Measurements from ENCODE around the gene HELZ.

DNA sequence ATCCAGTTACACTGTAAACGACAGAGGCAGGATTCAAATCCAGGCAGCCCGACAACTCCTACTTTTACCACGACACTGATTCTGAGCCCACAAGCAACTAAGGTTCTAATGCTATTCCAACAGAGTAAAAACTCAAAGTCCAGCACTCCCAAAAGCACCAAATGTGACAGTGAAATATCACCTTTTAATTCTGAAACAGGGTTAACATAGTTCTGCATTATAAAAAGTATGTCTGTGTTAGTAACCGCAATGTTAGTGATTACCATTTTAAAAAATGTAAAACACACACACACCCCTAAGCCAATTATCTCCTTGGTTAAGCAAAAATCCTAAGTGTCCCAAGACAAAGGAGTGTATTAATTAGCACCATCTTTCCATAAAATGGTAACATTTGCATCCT, 19.7 kb downstream of the HELZ start:
- TF ChIP-seq, protein P1, sequence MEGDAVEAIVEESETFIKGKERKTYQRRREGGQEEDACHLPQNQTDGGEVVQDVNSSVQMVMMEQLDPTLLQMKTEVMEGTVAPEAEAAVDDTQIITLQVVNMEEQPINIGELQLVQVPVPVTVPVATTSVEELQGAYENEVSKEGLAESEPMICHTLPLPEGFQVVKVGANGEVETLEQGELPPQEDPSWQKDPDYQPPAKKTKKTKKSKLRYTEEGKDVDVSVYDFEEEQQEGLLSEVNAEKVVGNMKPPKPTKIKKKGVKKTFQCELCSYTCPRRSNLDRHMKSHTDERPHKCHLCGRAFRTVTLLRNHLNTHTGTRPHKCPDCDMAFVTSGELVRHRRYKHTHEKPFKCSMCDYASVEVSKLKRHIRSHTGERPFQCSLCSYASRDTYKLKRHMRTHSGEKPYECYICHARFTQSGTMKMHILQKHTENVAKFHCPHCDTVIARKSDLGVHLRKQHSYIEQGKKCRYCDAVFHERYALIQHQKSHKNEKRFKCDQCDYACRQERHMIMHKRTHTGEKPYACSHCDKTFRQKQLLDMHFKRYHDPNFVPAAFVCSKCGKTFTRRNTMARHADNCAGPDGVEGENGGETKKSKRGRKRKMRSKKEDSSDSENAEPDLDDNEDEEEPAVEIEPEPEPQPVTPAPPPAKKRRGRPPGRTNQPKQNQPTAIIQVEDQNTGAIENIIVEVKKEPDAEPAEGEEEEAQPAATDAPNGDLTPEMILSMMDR (IDR thresholded peaks at IDR 0.05; ENCODE audit: control extremely low read depth in 1 of 3, insufficient read depth in 1 of 3, low read depth in 1 of 3, low read length in 3 of 3): no peak
- TF ChIP-seq FOSL1 (IDR thresholded peaks at IDR 0.05; ENCODE audit: insufficient read depth, low read depth, low read length): no peak
